HL-60/S4 treated with phorbol 12-myristate 13-acetate at 8.2 ng/mL for 4 days and 3 days (cell line): ENCODE data around the gene OR10D3.
"Not testable (repeated sequence)": the region's sequence is repeated elsewhere in the genome, so short reads cannot be mapped to it uniquely, and the experiment has no call there.

Experiments
- in situ Hi-C: fragments of 300-500 bp; cut with MboI; formaldehyde crosslinking; loops from 2 replicates; pipeline ENCODE4 v1.15.0; 2022; ENCODE audit warnings: low sequenced_read_pairs

Gene OR10D3

GRCh38 chr11:124183068-124183467 is at the start of gene OR10D3:
OR10D3 (plus strand) TSS chr11:124183345; CDS start chr11:124185270, 1,925 bp downstream.
- in situ Hi-C loops = no loop called here

GRCh38 chr11:124143034-124143433 is 40.1 kb upstream of the OR10D3 start:
- in situ Hi-C loops = no loop called here

- in situ Hi-C loops = no loop called here
Observed at GRCh38 chr11:124147951-124148350, 35.2 kb upstream of the OR10D3 start.

- in situ Hi-C loops = no loop called here
Observed at GRCh38 chr11:124150684-124151083, 32.5 kb upstream of the OR10D3 start.

GRCh38 chr11:124152770-124153407 is 30.3 kb upstream of the OR10D3 start:
- in situ Hi-C loops = no loop called here

GRCh38 chr11:124153821-124154220 is 29.3 kb upstream of the OR10D3 start:
- in situ Hi-C loops = no loop called here

GRCh38 chr11:124159481-124159880 is 23.7 kb upstream of the OR10D3 start:
- in situ Hi-C loops = no loop called here

- in situ Hi-C loops = no loop called here
Observed at GRCh38 chr11:124160986-124161385, 22.2 kb upstream of the OR10D3 start.

GRCh38 chr11:124167826-124168231 is 15.3 kb upstream of the OR10D3 start:
- in situ Hi-C loops = no loop called here

GRCh38 chr11:124168796-124169195 is 14.3 kb upstream of the OR10D3 start:
- in situ Hi-C loops = no loop called here

- in situ Hi-C loops = not testable (repeated sequence)
Observed at GRCh38 chr11:124170315-124170714, 12.8 kb upstream of the OR10D3 start.

GRCh38 chr11:124170801-124171586 is 12.2 kb upstream of the OR10D3 start:
- in situ Hi-C loops = no loop called here

- in situ Hi-C loops = no loop called here
Observed at GRCh38 chr11:124172101-124172500, 11.0 kb upstream of the OR10D3 start.

GRCh38 chr11:124172599-124172998 is 10.5 kb upstream of the OR10D3 start:
- in situ Hi-C loops = no loop called here

GRCh38 chr11:124174001-124174583 is 9.1 kb upstream of the OR10D3 start:
- in situ Hi-C loops = no loop called here

GRCh38 chr11:124176925-124177715 is 6.0 kb upstream of the OR10D3 start:
- in situ Hi-C loops = no loop called here

GRCh38 chr11:124179310-124179709 is 3.8 kb upstream of the OR10D3 start:
- in situ Hi-C loops = no loop called here

- in situ Hi-C loops = loop anchor here (10.0 kb wide), 1 partner anchor 116 kb away; no protein-coding TSS in a partner anchor
Observed at GRCh38 chr11:124190298-124191139, 7.4 kb downstream of the OR10D3 start.

- in situ Hi-C loops = loop anchor here (10.0 kb wide), 1 partner anchor 119 kb away; no protein-coding TSS in a partner anchor
Observed at GRCh38 chr11:124193221-124194010, 10.3 kb downstream of the OR10D3 start.
